EH (cell line): ENCODE measurements around the gene CAPZB.
A peak's percentile ranks its signal among the peaks of the same experiment; 100 is the strongest.
"Not testable (repeated sequence)": the region's sequence is repeated elsewhere in the genome, so short reads cannot be mapped to it uniquely, and the experiment has no call there.

Experiments
- DNase-seq: peaks from one replicate; pipeline ENCODE4 v3.0.0-alpha.2; 2015; ENCODE audit warnings: low read depth

The CAPZB gene

DNA sequence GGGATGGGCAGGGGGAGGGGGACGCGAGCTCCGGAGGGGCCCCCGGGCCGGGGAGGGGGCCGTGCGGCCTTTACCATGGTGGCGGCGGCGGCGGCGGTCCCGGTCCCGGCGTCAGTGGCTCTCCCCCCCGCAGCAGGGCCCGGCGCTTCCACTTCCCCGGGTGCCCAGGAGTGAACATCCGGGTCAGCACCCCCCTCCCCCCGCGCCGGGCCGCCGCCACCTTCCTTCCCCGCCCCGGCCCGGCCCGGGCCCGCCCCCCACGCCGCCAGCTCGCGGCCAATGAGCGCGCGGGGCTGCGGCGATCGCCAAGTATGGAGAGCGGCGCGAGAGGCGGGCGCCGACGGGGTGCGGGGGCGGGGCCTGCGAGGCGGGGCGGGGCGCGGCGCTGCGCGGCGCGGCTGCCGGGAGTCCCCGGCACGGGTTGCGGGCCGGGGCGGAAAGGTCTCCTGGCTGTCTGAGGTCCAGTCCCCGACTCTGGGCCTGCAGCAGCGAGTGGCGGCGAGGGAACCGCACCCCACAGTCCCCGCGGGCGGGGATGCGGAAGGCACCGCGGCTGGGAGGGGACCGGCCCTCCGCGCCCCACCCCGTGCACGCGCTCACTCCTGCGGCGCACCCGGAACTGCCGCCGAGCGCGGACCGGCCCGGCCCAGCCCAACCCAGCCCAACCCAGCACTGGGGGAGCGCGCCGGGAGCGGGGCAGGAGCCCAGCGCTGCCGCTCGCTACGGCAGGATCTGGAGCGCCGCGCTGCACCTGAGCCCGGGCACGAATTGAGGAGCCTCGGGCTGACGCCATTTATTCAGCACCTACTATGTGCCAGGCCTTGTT is at the start of gene CAPZB:
TSS of gene CAPZB (minus strand) at position 178 of the 826 bp plus-strand sequence. CDS start at position 77, 101 bp downstream.
- DNase-seq = peak; percentile 92

GRCh38 chr1:19534281-19534680 is 48.9 kb upstream of the CAPZB start:
- DNase-seq = no peak

DNA sequence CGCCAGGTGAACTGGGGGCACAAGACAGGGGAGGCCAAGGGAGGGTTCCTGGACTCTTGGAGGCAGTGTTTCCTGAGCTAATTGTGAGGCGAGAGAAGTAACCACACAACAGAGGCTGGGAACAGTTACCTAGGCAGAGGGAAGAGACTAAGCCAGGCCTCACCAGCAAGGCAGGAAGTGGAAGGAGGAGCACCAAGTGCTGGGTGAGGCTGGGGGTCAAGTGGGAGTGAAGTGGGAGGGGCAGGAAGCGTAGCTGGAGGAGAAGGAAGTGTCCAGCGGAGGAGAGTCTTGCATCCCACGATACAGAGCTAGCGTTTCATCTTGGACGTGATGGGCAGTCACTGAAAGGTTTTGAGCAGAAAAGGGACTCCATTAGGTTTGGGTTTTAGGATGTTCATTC is 48.3 kb upstream of the CAPZB start:
- no peak for DNase-seq

DNA sequence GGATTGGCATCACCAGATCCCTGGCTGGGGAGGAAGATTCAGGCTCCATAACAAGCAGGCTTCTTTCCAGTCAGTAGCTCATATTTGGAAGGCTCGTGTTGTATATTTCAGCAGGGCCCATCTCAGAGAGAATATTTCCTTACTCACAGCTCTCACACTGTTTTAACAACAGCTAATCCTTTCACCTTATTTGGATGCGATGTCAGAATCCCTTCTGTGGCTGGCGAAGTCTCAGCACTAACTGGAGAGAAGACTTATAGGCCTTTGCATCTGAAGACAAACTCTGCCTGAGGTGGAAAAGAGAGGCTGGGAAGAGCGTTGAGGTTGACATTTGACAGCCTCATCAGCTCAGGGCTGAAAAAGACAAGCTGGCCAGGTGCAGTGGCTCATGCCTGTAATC is 47.2 kb upstream of the CAPZB start:
- DNase-seq = no peak

GRCh38 chr1:19529664-19530063 is 44.3 kb upstream of the CAPZB start:
- DNase-seq = no peak

GRCh38 chr1:19528438-19528837 is 43.1 kb upstream of the CAPZB start:
- no peak for DNase-seq

- no peak for DNase-seq
These were observed 40.5 kb upstream of the CAPZB start for GRCh38 chr1:19525607-19526545.

GRCh38 chr1:19524791-19525190 is 39.5 kb upstream of the CAPZB start:
- DNase-seq = no peak

DNA sequence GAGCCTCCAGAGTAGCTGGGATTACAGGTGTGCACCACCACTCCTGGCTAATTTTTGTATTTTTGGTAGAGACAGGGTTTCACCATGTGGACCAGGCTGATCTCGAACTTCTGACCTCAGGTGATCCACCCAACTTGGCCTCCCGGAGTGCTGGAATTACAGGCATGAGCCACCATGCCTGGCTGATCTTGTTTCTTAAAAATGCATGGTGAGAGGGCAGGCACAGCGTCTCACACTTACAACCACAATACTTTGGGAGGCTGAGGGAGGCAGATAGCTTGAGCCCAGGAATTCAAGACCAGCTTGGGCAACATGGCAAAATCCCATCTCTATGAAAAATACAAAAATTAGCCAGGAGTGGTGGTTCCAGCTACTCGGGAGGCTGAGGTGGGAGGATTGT is 37.2 kb upstream of the CAPZB start:
- DNase-seq = not testable (repeated sequence)

DNA sequence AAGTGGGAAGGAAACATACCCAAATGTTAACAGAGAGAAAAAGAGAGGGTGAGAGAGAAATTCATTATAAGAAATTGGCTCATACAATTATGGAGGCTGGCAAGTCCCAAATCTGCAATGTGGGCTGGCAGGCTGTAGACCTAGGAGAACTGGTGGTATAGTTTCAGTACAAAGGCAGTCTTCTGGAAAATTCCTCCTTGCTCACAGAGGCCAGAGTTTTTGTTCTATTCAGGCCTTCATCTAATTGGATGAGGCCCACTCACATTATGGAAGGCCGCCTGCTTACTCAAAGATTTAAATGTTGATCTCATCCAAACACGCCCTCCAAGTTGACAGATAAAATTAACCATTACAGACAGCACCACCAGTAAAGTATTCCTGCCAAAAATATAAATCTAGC is 36.1 kb upstream of the CAPZB start:
- no peak for DNase-seq

DNA sequence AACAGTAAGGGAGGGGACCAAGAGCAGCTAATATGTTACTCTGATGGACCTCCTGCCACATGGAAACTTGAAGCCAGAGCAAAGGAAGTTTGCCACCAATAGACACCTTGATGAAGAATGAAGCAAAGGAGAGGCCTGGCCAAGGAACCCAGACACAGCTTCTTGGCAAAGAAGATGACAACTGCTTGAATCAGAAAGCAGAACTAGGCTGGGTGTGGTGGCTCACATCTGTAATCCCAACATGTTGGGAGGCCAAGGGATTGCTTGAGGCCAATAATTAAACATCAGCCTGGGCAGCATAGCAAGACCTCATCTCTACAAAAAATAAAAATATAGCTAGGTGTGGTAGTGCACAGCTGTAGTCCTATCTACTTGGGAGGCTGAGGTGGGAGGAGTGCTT is 31.7 kb upstream of the CAPZB start:
- no peak for DNase-seq

- DNase-seq = no peak
These were observed 29.9 kb upstream of the CAPZB start for GRCh38 chr1:19515201-19515600.

- no peak for DNase-seq
These were observed 29.1 kb upstream of the CAPZB start for GRCh38 chr1:19514391-19514831.

GRCh38 chr1:19512545-19512944 is 27.2 kb upstream of the CAPZB start:
- DNase-seq = no peak

DNA sequence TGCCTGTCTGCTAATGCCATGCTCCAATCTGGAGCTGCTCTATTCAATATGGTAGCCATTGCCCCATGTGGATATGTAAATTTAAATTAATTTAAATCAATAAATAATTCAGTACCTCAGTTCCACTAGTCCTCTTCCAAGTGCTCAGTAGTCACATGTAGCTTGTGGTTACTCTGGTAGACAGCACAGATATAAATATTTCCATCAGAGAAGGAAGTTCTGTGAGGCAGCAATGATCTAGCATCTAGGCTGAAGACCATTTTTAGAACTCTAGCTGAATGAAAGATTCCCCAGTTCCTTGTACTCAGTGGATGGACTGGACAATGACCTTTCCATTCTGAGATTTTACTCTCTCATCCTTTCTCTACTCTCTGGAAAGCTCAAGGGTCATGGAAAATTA is 25.8 kb upstream of the CAPZB start:
- no peak for DNase-seq

- not testable (repeated sequence) for DNase-seq
These were observed 24.3 kb upstream of the CAPZB start for GRCh38 chr1:19509647-19510046.

DNA sequence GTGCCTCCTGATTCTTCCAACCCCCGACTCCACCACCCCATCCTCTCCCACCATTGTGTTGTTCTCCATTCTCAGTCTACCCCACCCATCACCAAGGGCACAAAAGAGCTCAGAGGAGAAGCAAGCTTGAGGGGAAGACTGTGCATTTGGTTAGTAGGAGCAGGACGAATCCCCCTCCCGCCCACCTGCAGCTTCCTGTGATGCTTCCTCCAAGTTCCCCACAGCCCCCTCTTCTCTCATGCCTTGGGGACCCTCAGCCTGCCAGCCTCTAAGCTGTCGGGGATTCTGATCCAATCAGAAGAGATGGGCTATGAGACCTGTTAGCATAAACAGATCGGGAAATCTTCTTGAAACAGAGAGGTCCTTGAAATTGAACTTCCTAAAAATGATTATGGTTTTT is 22.2 kb upstream of the CAPZB start:
- no peak for DNase-seq

GRCh38 chr1:19505693-19506457 is 20.5 kb upstream of the CAPZB start:
- DNase-seq = no peak

DNA sequence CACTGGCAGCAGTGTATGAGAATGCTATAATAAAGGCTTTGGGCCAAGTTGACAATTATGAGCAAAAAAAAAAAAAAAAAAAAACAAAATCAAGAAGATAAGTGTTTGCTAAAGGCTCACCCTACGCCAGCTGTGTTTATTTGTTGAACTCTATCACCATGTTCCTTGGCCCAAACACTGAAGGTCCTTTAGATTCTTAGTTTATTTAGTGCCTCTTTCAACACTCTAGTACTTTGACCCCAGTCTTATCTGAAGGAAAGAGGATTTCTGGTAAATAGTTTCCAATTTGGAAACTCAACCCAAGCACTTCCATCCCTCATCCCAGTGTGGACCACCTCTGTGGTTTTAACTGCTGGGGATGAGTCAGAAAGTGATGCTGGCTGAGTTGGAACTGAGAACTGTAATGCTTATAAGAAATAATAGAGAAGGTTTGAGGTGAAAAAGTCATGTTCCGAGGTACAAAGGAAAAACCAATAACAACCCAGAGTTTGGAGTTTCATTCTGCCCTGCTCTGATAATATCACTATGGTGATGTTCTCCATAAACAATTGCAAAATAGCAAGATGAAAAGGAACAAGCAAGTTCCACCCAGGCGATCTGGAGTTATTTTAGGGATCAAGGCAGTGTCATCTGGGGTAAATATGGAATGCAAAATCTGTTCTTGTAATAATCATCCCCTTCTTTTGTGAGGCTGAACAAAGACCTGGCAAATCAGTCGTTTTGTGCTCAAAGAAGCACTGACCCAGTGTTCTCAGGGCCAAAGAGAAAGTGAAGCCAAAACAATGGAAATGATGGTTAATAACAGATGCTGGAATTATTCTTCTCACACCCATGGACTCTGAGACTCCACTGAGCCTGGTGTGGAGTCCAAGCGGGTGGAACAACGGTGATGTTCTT is 19.7 kb upstream of the CAPZB start:
- DNase-seq = peak; percentile 74

GRCh38 chr1:19502284-19502683 is 16.9 kb upstream of the CAPZB start:
- DNase-seq = not testable (repeated sequence)

GRCh38 chr1:19499887-19500286 is 14.5 kb upstream of the CAPZB start:
- not testable (repeated sequence) for DNase-seq
